Neural progenitor cell (in vitro differentiated cells): ENCODE results near the gene HDDC3. TPM values are rescaled to one million over a fixed set of nuclear protein-coding genes. Genes with fewer than 3 reads are reported as not detected.

ENCODE experiments used
- DNase-seq: peaks from one replicate; pipeline ENCODE4 v3.0.0-alpha.2; 2016; ENCODE audit warnings: low spot score
- H2AFZ ChIP-seq: fragments of 200-600 bp; sonication (generic); replicated peaks from 2 replicates; pipeline ENCODE4 v1.6.1; 2016; ENCODE audit warnings: antibody characterized with exemption
- H3F3A ChIP-seq: fragments of 200-600 bp; sonication (generic); 2 replicates; pipeline ENCODE4 v1.6.1; 2016; ENCODE audit warnings: antibody characterized with exemption, low read depth
- H3K27ac ChIP-seq: fragments of 200-600 bp; sonication (generic); 2 replicates; pipeline ENCODE4 v1.5.1; 2016; ENCODE audit warnings: mild to moderate bottlenecking
- H3K27me3 ChIP-seq: fragments of 200-600 bp; sonication (generic); 2 replicates; pipeline ENCODE4 v1.6.1; 2016; ENCODE audit warnings: mild to moderate bottlenecking, moderate library complexity
- H3K36me3 ChIP-seq: fragments of 200-600 bp; sonication (generic); 2 replicates; pipeline ENCODE4 v1.5.1; 2016
- H3K4me1 ChIP-seq: fragments of 200-600 bp; sonication (generic); 2 replicates; pipeline ENCODE4 v1.6.1; 2016; ENCODE audit warnings: mixed run types
- H3K4me2 ChIP-seq: fragments of 200-600 bp; sonication (generic); 2 replicates; pipeline ENCODE4 v1.6.1; 2016
- H3K4me3 ChIP-seq: fragments of 200-600 bp; sonication (generic); 2 replicates; pipeline ENCODE4 v1.5.1; 2016
- H3K79me2 ChIP-seq: fragments of 200-600 bp; sonication (generic); 2 replicates; pipeline ENCODE4 v1.6.1; 2016; ENCODE audit warnings: low read depth
- H3K9ac ChIP-seq: fragments of 200-600 bp; sonication (generic); 2 replicates; pipeline ENCODE4 v1.6.1; 2016
- H3K9me3 ChIP-seq: fragments of 200-600 bp; sonication (generic); 2 replicates; pipeline ENCODE4 v1.5.1; 2016; ENCODE audit warnings: low read depth
- H4K20me1 ChIP-seq: fragments of 200-600 bp; sonication (generic); 2 replicates; pipeline ENCODE4 v1.6.1; 2016; ENCODE audit warnings: low read depth
- H3K27ac Mint-ChIP-seq: 3 replicates; pipeline ENCODE4 v1.8.0; 2021; ENCODE audit warnings: mixed read lengths
- H3K27me3 Mint-ChIP-seq: 2 replicates; pipeline ENCODE4 v1.8.0; 2022; ENCODE audit warnings: low read depth, mild to moderate bottlenecking, inconsistent platforms, moderate library complexity, mixed read lengths; ENCODE audit not compliant: insufficient read depth
- H3K36me3 Mint-ChIP-seq: 3 replicates; pipeline ENCODE4 v1.8.0; 2021; ENCODE audit warnings: mixed read lengths
- H3K4me1 Mint-ChIP-seq: 3 replicates; pipeline ENCODE4 v1.8.0; 2021; ENCODE audit warnings: mixed read lengths
- H3K4me3 Mint-ChIP-seq: 3 replicates; pipeline ENCODE4 v1.8.0; 2021; ENCODE audit warnings: mild to moderate bottlenecking, moderate library complexity, mixed read lengths
- H3K9me3 Mint-ChIP-seq: 3 replicates; pipeline ENCODE4 v1.8.0; 2020; ENCODE audit warnings: mixed read lengths
- CTCF ChIP-seq: fragments of 200-600 bp; sonication (generic); IDR thresholded peaks from 2 replicates; pipeline ENCODE4 v1.5.1; 2017; ENCODE audit warnings: antibody characterized with exemption, mild to moderate bottlenecking
- EZH2 ChIP-seq: fragments of 200-600 bp; sonication (generic); IDR thresholded peaks from 2 replicates; pipeline ENCODE4 v1.6.1; 2017; ENCODE audit warnings: antibody characterized with exemption, mild to moderate bottlenecking, moderate library complexity
- EZH2phosphoT487 ChIP-seq: fragments of 200-600 bp; sonication (generic); IDR thresholded peaks from 2 replicates; pipeline ENCODE4 v1.6.1; 2017; ENCODE audit warnings: antibody characterized with exemption
- total RNA-seq: library from RNA; depleted of rRNA; stranded (reverse); fragments of >200 nt; gene quantifications from 2 replicates; pipeline ENCODE4 v1.2.3, GENCODE V29; 2015; ENCODE audit warnings: low replicate concordance

HDDC3 gene
- total RNA-seq, 1 donor from 2014 or later, result 20.4 TPM

GRCh38 chr15:90949979-90950675, 17.8 kb upstream of the HDDC3 start:
- H3K27ac ChIP-seq, result no peak overlapping the region
- H3K9me3 ChIP-seq, result no peaks in the 10 kb centered on the region
- no peaks in the 10 kb centered on the region for H3K9me3 Mint-ChIP-seq

GRCh38 chr15:90948506-90948905, 16.2 kb upstream of the HDDC3 start:
- no peaks in the 10 kb centered on the region for H3K79me2 ChIP-seq
- H4K20me1 ChIP-seq, result no peaks in the 10 kb centered on the region
- peaks cover 4% of the 10 kb centered on the region for H3F3A ChIP-seq
- Mint-ChIP-seq H3K27me3 (peaks cover 10% of the 10 kb centered on the region), H3K9me3 (no peaks in the 10 kb centered on the region), H3K27ac (no peak overlapping the region), H3K4me3 (no peak overlapping the region), H3K4me1 (no peaks in the 10 kb centered on the region), H3K36me3 (peaks cover 32% of the 10 kb centered on the region)
- H3K4me3 ChIP-seq, result no peak overlapping the region
- H3K27ac ChIP-seq, result no peak overlapping the region
- no peak for DNase-seq
- H2AFZ ChIP-seq, result no peak overlapping the region
- no peaks in the 10 kb centered on the region for H3K4me1 ChIP-seq
- no peaks in the 10 kb centered on the region for H3K27me3 ChIP-seq
- no peak overlapping the region for H3K9ac ChIP-seq
- H3K9me3 ChIP-seq, result no peaks in the 10 kb centered on the region
- no peaks in the 10 kb centered on the region for H3K36me3 ChIP-seq
- H3K4me2 ChIP-seq, result no peak overlapping the region
- TF ChIP-seq CTCF (no peak), EZH2 (no peak), EZH2phosphoT487 (no peak)

More at GRCh38 chr15:90949979-90950675, 17.8 kb upstream of the HDDC3 start:
- TF ChIP-seq CTCF (no peak), EZH2 (no peak), EZH2phosphoT487 (no peak)
- Histone ChIP-seq H3K4me3 (no peak overlapping the region), H2AFZ (no peak overlapping the region), H4K20me1 (no peaks in the 10 kb centered on the region), H3K4me2 (no peak overlapping the region), H3K27me3 (no peaks in the 10 kb centered on the region), H3K4me1 (no peaks in the 10 kb centered on the region), H3K9ac (no peak overlapping the region), H3K79me2 (no peaks in the 10 kb centered on the region), H3F3A (peaks cover 20% of the 10 kb centered on the region), H3K36me3 (no peaks in the 10 kb centered on the region)
- peaks cover 3% of the 10 kb centered on the region for H3K4me1 Mint-ChIP-seq
- peaks cover 24% of the 10 kb centered on the region for H3K36me3 Mint-ChIP-seq
- H3K27me3 Mint-ChIP-seq, result peaks cover 12% of the 10 kb centered on the region
- DNase-seq, result no peak
- H3K27ac Mint-ChIP-seq, result no peak overlapping the region
- no peak overlapping the region for H3K4me3 Mint-ChIP-seq

GRCh38 chr15:90947577-90948357, 15.4 kb upstream of the HDDC3 start:
- no peak overlapping the region for H3K27ac Mint-ChIP-seq
- no peaks in the 10 kb centered on the region for H3K9me3 ChIP-seq
- no peaks in the 10 kb centered on the region for H3K36me3 ChIP-seq
- H3K9ac ChIP-seq, result no peak overlapping the region
- DNase-seq, result no peak
- no peaks in the 10 kb centered on the region for H4K20me1 ChIP-seq
- H2AFZ ChIP-seq, result no peak overlapping the region
- no peaks in the 10 kb centered on the region for H3K4me1 ChIP-seq
- H3K4me3 ChIP-seq, result no peak overlapping the region
- TF ChIP-seq EZH2phosphoT487 (no peak), CTCF (no peak), EZH2 (no peak)
- H3K36me3 Mint-ChIP-seq, result peaks cover 30% of the 10 kb centered on the region
- H3K27ac ChIP-seq, result no peak overlapping the region
- no peaks in the 10 kb centered on the region for H3K27me3 ChIP-seq
- no peaks in the 10 kb centered on the region for H3K9me3 Mint-ChIP-seq
- peaks cover 12% of the 10 kb centered on the region for H3K27me3 Mint-ChIP-seq
- no peaks in the 10 kb centered on the region for H3K79me2 ChIP-seq
- H3F3A ChIP-seq, result no peaks in the 10 kb centered on the region
- H3K4me1 Mint-ChIP-seq, result no peaks in the 10 kb centered on the region
- no peak overlapping the region for H3K4me2 ChIP-seq
- H3K4me3 Mint-ChIP-seq, result no peak overlapping the region
